Muscle of leg (tissue), 11 donors: Measurements from ENCODE around the gene FBXO44. TPM values are rescaled to one million over a fixed set of nuclear protein-coding genes. Genes with fewer than 3 reads are reported as not detected.
"Not testable (repeated sequence)": the region's sequence is repeated elsewhere in the genome, so short reads cannot be mapped to it uniquely, and the experiment has no call there.

Experiments used
- DNase-seq: peaks from one replicate; pipeline ENCODE4 v3.0.0; 2013
- H3K27ac ChIP-seq: one replicate; pipeline ENCODE4 v1.5.1; 2013; ENCODE audit warnings: mild to moderate bottlenecking, low read length, control low read depth
- H3K27me3 ChIP-seq: one replicate; pipeline ENCODE4 v1.6.1; 2013; ENCODE audit warnings: low read length; ENCODE audit not compliant: control insufficient read depth, insufficient read depth
- H3K36me3 ChIP-seq: one replicate; pipeline ENCODE4 v1.6.1; 2013; ENCODE audit warnings: low read length; ENCODE audit not compliant: control insufficient read depth, insufficient read depth
- H3K4me1 ChIP-seq: one replicate; pipeline ENCODE4 v1.6.1; 2013; ENCODE audit warnings: low read length; ENCODE audit not compliant: control insufficient read depth, insufficient read depth
- H3K4me3 ChIP-seq: one replicate; pipeline ENCODE4 v1.5.1; 2013; ENCODE audit warnings: low read length, control low read depth
- H3K9me3 ChIP-seq: replicated peaks from 2 replicates; pipeline ENCODE4 v1.6.1; 2013; ENCODE audit warnings: low read depth, low read length; ENCODE audit not compliant: control insufficient read depth
- WGBS: methylation state at CpG from one replicate; pipeline ENCODE4 v1.1.5; 2013; ENCODE audit warnings: missing lambda C conversion rate; ENCODE audit not compliant: insufficient coverage; 5-methylcytosine and 5-hydroxymethylcytosine counted together
- polyA plus RNA-seq, 8 donors: library from polyadenylated mRNA; unstranded; fragments of 120-200 nt; gene quantifications; one replicate each; pipeline versions ENCODE4 v1.2.1 to v1.2.3, GENCODE V29; 2013; ENCODE audit warnings: inconsistent platforms in 1 of 8, low replicate concordance in 1 of 8; ENCODE audit not compliant: insufficient read length in 8 of 8, insufficient read depth in 1 of 8
- total RNA-seq: library from RNA; stranded (reverse); fragments of 120-200 nt; gene quantifications from one replicate; pipeline ENCODE4 v1.2.4, GENCODE V29; 2013

FBXO44 gene
- total and polyA plus RNA-seq, 9 donors = 4.1 to 8.3 (median 4.6) TPM

GRCh38 chr1:11638121-11638520 lies 16.6 kb upstream of the FBXO44 start:
- H3K4me1 ChIP-seq = no peaks in the 10 kb centered on the region
- no peaks in the 10 kb centered on the region for H3K9me3 ChIP-seq
- H3K27ac ChIP-seq = no peak overlapping the region
- H3K4me3 ChIP-seq = no peak overlapping the region
- no peaks in the 10 kb centered on the region for H3K36me3 ChIP-seq
- WGBS = 51% methylated on average over 4 of the region's 5 CpGs
- no peak for DNase-seq
- peaks cover 7% of the 10 kb centered on the region for H3K27me3 ChIP-seq

DNA sequence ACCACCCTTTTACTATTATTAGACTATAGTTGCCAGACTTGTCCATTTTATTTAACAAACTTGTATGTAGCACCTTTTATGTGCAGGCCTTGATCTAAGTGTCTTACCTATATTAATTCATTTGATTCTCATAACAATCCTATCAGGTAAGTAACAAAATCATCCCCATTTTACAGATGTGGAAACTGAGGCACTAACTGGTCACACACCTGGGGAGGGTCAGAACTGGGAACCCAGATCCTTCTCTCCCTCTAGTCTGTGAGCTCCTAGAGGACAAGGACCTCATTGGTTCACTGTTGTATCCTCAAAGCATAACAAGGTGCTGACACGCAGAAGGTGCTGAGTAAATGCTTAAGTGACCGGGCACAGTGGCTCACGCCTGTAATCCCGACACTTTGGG lies 15.3 kb upstream of the FBXO44 start:
- DNase-seq = no peak
- no peak overlapping the region for H3K27ac ChIP-seq
- WGBS = 84% methylated on average over 4 of the region's 4 CpGs
- H3K27me3 ChIP-seq = peaks cover 9% of the 10 kb centered on the region
- no peak overlapping the region for H3K4me3 ChIP-seq
- no peaks in the 10 kb centered on the region for H3K36me3 ChIP-seq
- no peaks in the 10 kb centered on the region for H3K4me1 ChIP-seq
- H3K9me3 ChIP-seq = no peaks in the 10 kb centered on the region

GRCh38 chr1:11640101-11640500 lies 14.6 kb upstream of the FBXO44 start:
- WGBS = no CpG with 5 or more reads among the region's 7 CpGs
- Histone ChIP-seq H3K9me3 (no peaks in the 10 kb centered on the region), H3K36me3 (no peaks in the 10 kb centered on the region), H3K4me1 (no peaks in the 10 kb centered on the region), H3K4me3 (no peak overlapping the region), H3K27ac (no peak overlapping the region), H3K27me3 (peaks cover 9% of the 10 kb centered on the region)
- DNase-seq = no peak

- Histone ChIP-seq H3K4me3 (no peak overlapping the region), H3K27ac (no peak overlapping the region), H3K4me1 (no peaks in the 10 kb centered on the region), H3K9me3 (no peaks in the 10 kb centered on the region), H3K27me3 (peaks cover 9% of the 10 kb centered on the region), H3K36me3 (no peaks in the 10 kb centered on the region)
- WGBS = no CpG with 5 or more reads among the region's 6 CpGs
- DNase-seq = no peak
These were observed 13.7 kb upstream of the FBXO44 start for GRCh38 chr1:11640944-11641343.

GRCh38 chr1:11641776-11642305 lies 12.8 kb upstream of the FBXO44 start:
- WGBS = 67% methylated on average over 3 of the region's 5 CpGs
- peaks cover 9% of the 10 kb centered on the region for H3K27me3 ChIP-seq
- no peaks in the 10 kb centered on the region for H3K9me3 ChIP-seq
- no peak overlapping the region for H3K4me3 ChIP-seq
- DNase-seq = no peak
- H3K36me3 ChIP-seq = no peaks in the 10 kb centered on the region
- no peaks in the 10 kb centered on the region for H3K4me1 ChIP-seq
- H3K27ac ChIP-seq = no peak overlapping the region

DNA sequence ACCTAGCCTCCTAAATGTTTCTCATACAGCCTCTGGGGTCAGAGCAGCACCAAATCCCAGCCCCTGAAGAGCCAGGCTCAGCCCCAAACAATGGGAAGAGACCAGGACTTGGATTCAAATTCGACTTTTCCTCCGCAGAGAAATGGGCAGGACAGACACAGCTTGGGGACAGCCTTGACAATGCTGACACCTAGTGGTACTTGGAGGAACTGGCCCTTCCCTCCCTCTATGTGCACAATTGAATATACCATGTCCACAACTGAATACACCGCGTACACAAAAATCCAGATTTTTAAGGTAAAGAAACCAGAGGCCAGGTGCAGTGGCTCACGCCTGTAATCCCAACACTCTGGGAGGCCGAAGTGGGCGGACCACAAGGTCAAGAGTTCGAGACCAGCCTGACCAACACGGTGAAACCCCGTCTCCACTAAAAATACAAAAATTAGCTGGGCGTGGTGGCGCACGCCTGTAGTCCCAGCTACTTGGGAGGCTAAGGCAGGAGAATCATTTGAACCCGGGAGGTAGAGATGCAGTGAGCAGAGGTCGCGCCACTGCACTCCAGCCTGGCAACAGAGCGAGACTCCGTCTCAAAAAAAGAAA lies 12.2 kb upstream of the FBXO44 start:
- not testable (repeated sequence) for H3K27me3 ChIP-seq, H3K9me3 ChIP-seq

GRCh38 chr1:11643782-11644181 lies 10.9 kb upstream of the FBXO44 start:
- Histone ChIP-seq H3K27ac (no peak overlapping the region), H3K9me3 (no peaks in the 10 kb centered on the region), H3K4me3 (no peak overlapping the region), H3K4me1 (peaks cover 14% of the 10 kb centered on the region), H3K27me3 (peaks cover 13% of the 10 kb centered on the region), H3K36me3 (no peaks in the 10 kb centered on the region)
- DNase-seq = no peak
- WGBS = 42% methylated on average over 5 of the region's 5 CpGs

More for the DNA sequence above, 12.2 kb upstream of the FBXO44 start:
- H3K27ac ChIP-seq, H3K4me1 ChIP-seq, H3K36me3 ChIP-seq, H3K4me3 ChIP-seq: not testable (repeated sequence)
- DNase-seq = peak; percentile 68
- WGBS = 50% methylated on average over 4 of the region's 18 CpGs

DNA sequence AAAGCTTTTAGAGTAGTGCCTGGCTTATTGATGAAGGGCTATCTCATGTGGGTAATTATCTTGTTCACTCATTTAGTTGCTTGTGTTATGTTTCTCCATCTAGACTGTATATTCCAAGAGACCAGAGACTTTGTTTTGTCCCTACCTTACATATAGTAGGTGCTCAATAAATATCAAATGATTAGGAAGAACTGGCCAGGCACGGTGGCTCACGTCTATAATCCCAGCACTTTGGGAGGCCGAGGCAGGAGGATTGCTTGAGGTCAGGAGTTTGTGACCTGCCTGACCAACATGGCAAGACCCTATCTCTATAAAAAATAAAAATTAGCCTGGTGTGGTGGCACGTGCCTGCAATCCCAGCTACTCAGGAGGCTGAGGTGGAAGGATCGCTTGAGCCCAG lies 9.4 kb upstream of the FBXO44 start:
- peaks cover 27% of the 10 kb centered on the region for H3K27me3 ChIP-seq

DNA sequence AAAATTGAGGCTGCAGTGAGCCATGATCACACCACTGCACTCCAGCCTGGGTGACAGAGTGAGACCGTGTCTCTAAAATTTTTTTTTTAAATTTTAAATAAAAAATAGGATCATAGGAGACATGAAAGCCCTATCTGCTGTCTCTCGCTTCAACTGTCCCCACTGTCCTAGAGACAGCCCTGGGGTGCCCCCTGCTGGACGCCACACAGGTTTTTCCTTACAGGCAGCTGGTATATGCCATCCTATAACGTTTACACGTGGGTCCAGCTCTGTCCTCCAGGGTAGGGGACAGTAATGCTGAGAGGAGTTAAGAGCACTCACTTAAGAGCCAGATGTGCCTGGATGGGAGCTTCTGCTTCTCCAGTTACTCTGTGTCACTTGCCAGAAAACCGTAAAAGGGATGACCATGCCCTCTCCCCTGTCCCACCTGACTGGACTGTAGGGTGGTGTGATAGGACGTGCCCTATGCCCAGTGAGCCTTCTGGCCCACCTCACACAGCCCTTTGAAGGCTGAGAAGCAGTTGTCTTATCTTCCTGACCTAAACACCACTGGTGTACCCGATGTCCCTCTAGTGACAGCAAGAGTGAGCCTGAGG lies 8.9 kb upstream of the FBXO44 start:
- Histone ChIP-seq H3K27me3 (peaks cover 32% of the 10 kb centered on the region), H3K9me3 (no peaks in the 10 kb centered on the region), H3K36me3 (no peaks in the 10 kb centered on the region), H3K4me1 (peaks cover 20% of the 10 kb centered on the region), H3K4me3 (no peak overlapping the region), H3K27ac (no peak overlapping the region)
- WGBS = 29% methylated on average over 3 of the region's 8 CpGs
- peak; percentile 73 for DNase-seq

More for the DNA sequence above, 9.4 kb upstream of the FBXO44 start:
- Histone ChIP-seq H3K36me3 (no peaks in the 10 kb centered on the region), H3K9me3 (no peaks in the 10 kb centered on the region), H3K4me1 (peaks cover 20% of the 10 kb centered on the region), H3K4me3 (no peak overlapping the region), H3K27ac (no peak overlapping the region)
- WGBS = 90% methylated on average over 2 of the region's 5 CpGs
- DNase-seq = no peak

DNA sequence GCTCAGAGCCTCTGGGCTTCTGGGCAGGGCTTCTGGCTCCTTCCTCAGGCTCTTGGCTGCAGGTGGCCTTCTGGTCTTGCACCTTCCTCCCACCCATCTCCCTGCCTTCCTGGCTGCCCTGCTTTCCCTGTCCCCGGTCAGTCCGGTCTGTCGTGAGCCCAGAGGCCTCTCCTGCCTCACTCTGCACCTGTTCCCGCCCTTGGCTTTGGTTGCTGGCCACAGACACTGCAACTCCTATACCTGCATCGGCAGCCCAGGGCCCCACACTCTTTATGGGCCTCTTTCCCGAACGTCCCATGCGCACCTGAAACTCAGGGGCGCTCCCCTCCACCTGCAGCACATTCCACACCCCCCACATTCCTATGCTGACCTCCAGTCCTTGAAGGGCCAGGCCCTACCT lies 8.4 kb upstream of the FBXO44 start:
- Histone ChIP-seq H3K4me3 (no peak overlapping the region), H3K27me3 (peaks cover 37% of the 10 kb centered on the region), H3K27ac (no peak overlapping the region), H3K36me3 (no peaks in the 10 kb centered on the region), H3K4me1 (peaks cover 20% of the 10 kb centered on the region), H3K9me3 (no peaks in the 10 kb centered on the region)
- no peak for DNase-seq
- WGBS = 77% methylated on average over 9 of the region's 9 CpGs
